K562 (cell line): Measurements from ENCODE around the gene SRM. TPM values are rescaled to one million over a fixed set of nuclear protein-coding genes. Genes with fewer than 3 reads are reported as not detected.
A peak's percentile ranks its signal among the peaks of the same experiment; 100 is the strongest.

ENCODE experiments used
- ARID2 ChIP-seq: fragments of 450-650 bp; IDR thresholded peaks from 2 replicates; pipeline ENCODE4 v1.6.1; 2017; ENCODE audit warnings: antibody characterized with exemption, mild to moderate bottlenecking
- CC2D1A ChIP-seq: fragments of 450-650 bp; IDR thresholded peaks from 2 replicates; pipeline ENCODE4 v1.6.1; 2017; ENCODE audit warnings: mild to moderate bottlenecking
- EHMT2 ChIP-seq: fragments of 450-650 bp; IDR thresholded peaks from 2 replicates; pipeline ENCODE4 v1.6.1; 2018; ENCODE audit warnings: antibody characterized with exemption
- ESRRA ChIP-seq: fragments of 450-650 bp; IDR thresholded peaks from 2 replicates; pipeline ENCODE4 v1.6.1; 2014; ENCODE audit warnings: low read depth, mild to moderate bottlenecking, moderate library complexity, borderline replicate concordance
- ESRRB ChIP-seq: fragments of 250-450 bp; sonication (Bioruptor Pico); IDR thresholded peaks from 2 replicates; pipeline ENCODE4 v1.5.0; 2020; ENCODE audit warnings: mild to moderate bottlenecking, moderate library complexity, borderline replicate concordance
- HNRNPUL1 ChIP-seq: fragments of 200-400 bp; formaldehyde crosslinking; IDR thresholded peaks from 2 replicates; pipeline ENCODE4 v1.6.1; 2017; ENCODE audit warnings: low read length
- JUND ChIP-seq, 2 experiments: IDR thresholded peaks; 2 replicates in 1 of 2; 3 replicates in 1 of 2; pipeline ENCODE4 v1.6.1; 2011; ENCODE audit warnings: borderline replicate concordance in 2 of 2, low read depth in 2 of 2, low read length in 2 of 2, improper control_type of control experiment in 1 of 2, missing biosample characterization in 1 of 2, missing genetic modification characterization in 1 of 2, missing genetic modification reagents in 1 of 2
- KDM4B ChIP-seq, 2 experiments: fragments of 450-650 bp in 1 of 2; sonication (generic) in 1 of 2; IDR thresholded peaks; 2 replicates each; pipeline ENCODE4 v1.6.1; 2016 to 2017; ENCODE audit warnings: borderline replicate concordance in 2 of 2, antibody characterized with exemption in 1 of 2, low read depth in 1 of 2, mild to moderate bottlenecking in 1 of 2
- KLF16 ChIP-seq: IDR thresholded peaks from 2 replicates; pipeline ENCODE4 v1.6.1; 2016; ENCODE audit warnings: antibody characterized with exemption
- MED1 ChIP-seq: sonication (generic); formaldehyde crosslinking; IDR thresholded peaks from 2 replicates; pipeline ENCODE4 v1.8.1; 2023; ENCODE audit warnings: missing genetic modification reagents, borderline replicate concordance
- NKRF ChIP-seq: fragments of 450-650 bp; IDR thresholded peaks from 2 replicates; pipeline ENCODE4 v1.6.1; 2016; ENCODE audit warnings: borderline replicate concordance
- PHF21A ChIP-seq: fragments of 450-650 bp; IDR thresholded peaks from 2 replicates; pipeline ENCODE4 v1.6.1; 2017; ENCODE audit warnings: low read depth, borderline replicate concordance
- POLR2B ChIP-seq: fragments of 450-650 bp; IDR thresholded peaks from 2 replicates; pipeline ENCODE4 v1.6.1; 2018; ENCODE audit warnings: low read depth; ENCODE audit not compliant: partially characterized antibody
- SNRNP70 ChIP-seq: fragments of 200-400 bp; formaldehyde crosslinking; optimal IDR thresholded peaks from 2 replicates; pipeline ENCODE3; 2017; ENCODE audit warnings: low read depth, low read length
- SRF ChIP-seq, 2 experiments: fragments of 250-450, 450-650 bp in 1 of 2; sonication (Bioruptor Pico) in 1 of 2; sonication (generic) in 1 of 2; formaldehyde crosslinking; IDR thresholded peaks; 2 replicates each; pipeline versions ENCODE4 v1.5.0 to v1.5.1; 2020 to 2022; ENCODE audit warnings: mild to moderate bottlenecking in 1 of 2, missing genetic modification reagents in 1 of 2
- YY1 ChIP-seq, 3 experiments: IDR thresholded peaks; 2 replicates each; pipeline ENCODE4 v1.6.1; 2011; ENCODE audit warnings: low read length in 2 of 3, mild to moderate bottlenecking in 2 of 3, moderate library complexity in 2 of 3, borderline replicate concordance in 1 of 3, control low read depth in 1 of 3, low read depth in 1 of 3; ENCODE audit not compliant: insufficient read depth in 3 of 3, insufficient replicate concordance in 2 of 3, control insufficient read depth in 1 of 3, insufficient read length in 1 of 3; ENCODE audit errors: extremely low read depth in 1 of 3
- ZNF239 ChIP-seq: fragments of 250-450 bp; sonication (Bioruptor Pico); IDR thresholded peaks from 2 replicates; pipeline ENCODE4 v1.4.0; 2020; ENCODE audit warnings: mild to moderate bottlenecking
- ZNF384 ChIP-seq: IDR thresholded peaks from 2 replicates; pipeline ENCODE4 v1.6.1; 2012; ENCODE audit warnings: low read depth, low read length, improper control_type of control experiment
- ZNF444 ChIP-seq: fragments of 250-450 bp; sonication (Bioruptor Pico); IDR thresholded peaks from 2 replicates; pipeline ENCODE4 v1.4.0; 2020; ENCODE audit warnings: mild to moderate bottlenecking, moderate library complexity
- ZNF507 ChIP-seq: conservative IDR thresholded peaks from 2 replicates; pipeline ENCODE4 v1.6.1; 2017; ENCODE audit warnings: missing genetic modification characterization, missing compliant biosample characterization
- polyA plus RNA-seq, 8 experiments: library from polyadenylated mRNA; depleted of rRNA in 4 of 8; stranded (reverse) in 5 of 8; unstranded in 3 of 8; fragments of >200 nt; fragmentation: Nextera tagmentation in 2 of 8; fragmentation: Illumina TruSeq in 1 of 8; extraction: Ambion mirVana in 2 of 8; extraction: Trizol in 1 of 8; gene quantifications; 2 replicates each; pipeline versions ENCODE4 v1.2.1 to v1.2.3, GENCODE V29; 2011 to 2014; ENCODE audit warnings: inconsistent platforms in 1 of 8, missing spikeins in 1 of 8
- total RNA-seq, 7 experiments: library from RNA; depleted of rRNA in 6 of 7; stranded (reverse); fragments of >200 nt in 6 of 7; fragmentation: Illumina TruSeq in 2 of 7; extraction: Trizol in 2 of 7; gene quantifications; 2 replicates each; pipeline versions ENCODE4 v1.2.1 to v1.2.3, GENCODE V29; 2011 to 2021; ENCODE audit warnings: low replicate concordance in 1 of 7
- TF ChIP-seq, protein P1 (sequence below): fragments of 450-650 bp; formaldehyde crosslinking; IDR thresholded peaks from 2 replicates; pipeline ENCODE4 v1.4.0; 2020; ENCODE audit warnings: mild to moderate bottlenecking, moderate library complexity
- TF ChIP-seq, protein P2 (sequence below), 2 experiments: IDR thresholded peaks in 1 of 2; conservative IDR thresholded peaks in 1 of 2; 2 replicates each; pipeline ENCODE4 v1.6.1; 2016; ENCODE audit warnings: low read depth in 2 of 2, mild to moderate bottlenecking in 1 of 2, missing compliant biosample characterization in 1 of 2, missing genetic modification characterization in 1 of 2, moderate library complexity in 1 of 2

SRM gene
- total and polyA plus RNA-seq, 9 of the 15 experiments (the other 6 are each of a cell fraction or from before 2014, with no cell fraction given): 23.9 to 373 (median 82.5) TPM

- TF ChIP-seq, protein P1, sequence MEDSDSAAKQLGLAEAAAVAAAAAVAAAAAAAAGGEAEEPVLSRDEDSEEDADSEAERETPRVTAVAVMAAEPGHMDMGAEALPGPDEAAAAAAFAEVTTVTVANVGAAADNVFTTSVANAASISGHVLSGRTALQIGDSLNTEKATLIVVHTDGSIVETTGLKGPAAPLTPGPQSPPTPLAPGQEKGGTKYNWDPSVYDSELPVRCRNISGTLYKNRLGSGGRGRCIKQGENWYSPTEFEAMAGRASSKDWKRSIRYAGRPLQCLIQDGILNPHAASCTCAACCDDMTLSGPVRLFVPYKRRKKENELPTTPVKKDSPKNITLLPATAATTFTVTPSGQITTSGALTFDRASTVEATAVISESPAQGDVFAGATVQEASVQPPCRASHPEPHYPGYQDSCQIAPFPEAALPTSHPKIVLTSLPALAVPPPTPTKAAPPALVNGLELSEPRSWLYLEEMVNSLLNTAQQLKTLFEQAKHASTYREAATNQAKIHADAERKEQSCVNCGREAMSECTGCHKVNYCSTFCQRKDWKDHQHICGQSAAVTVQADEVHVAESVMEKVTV (CRISPR knock-in tag): peak; percentile 96
- TF ChIP-seq PHF21A: peak; percentile 45; the same call in 1 of the 2 replicates
- TF ChIP-seq NKRF: no peak
- no peak for TF ChIP-seq HNRNPUL1
- TF ChIP-seq ZNF384: 0 out of 2 replicates have a peak, but pooled peaks have one; percentile 21
- 0 out of 2 replicates have a peak, but pooled peaks have one; percentile 34 for TF ChIP-seq JUND (IDR thresholded peaks at IDR 0.05; ENCODE audit: borderline replicate concordance, low read depth, low read length)
- TF ChIP-seq JUND (tag; IDR thresholded peaks at IDR 0.05; ENCODE audit: borderline replicate concordance, low read depth, low read length): no peak; the same call in 2 of the 3 replicates
- TF ChIP-seq ZNF444 (CRISPR knock-in tag): no peak
- TF ChIP-seq ZNF507: no peak
- no peak for TF ChIP-seq ESRRA
- TF ChIP-seq ZNF239 (CRISPR knock-in tag): no peak
- no peak for TF ChIP-seq SNRNP70
- TF ChIP-seq KLF16: peak; percentile 28; the same call in 1 of the 2 replicates
- 0 out of 2 replicates have a peak, but pooled peaks have one; percentile 7 for TF ChIP-seq EHMT2
- no peak for TF ChIP-seq POLR2B
- TF ChIP-seq ARID2: peak; percentile 75; the same call in 1 of the 2 replicates
- no peak for TF ChIP-seq MED1 (CRISPR knock-in tag)
- peak in 1 of 3 experiments; percentile 28 for TF ChIP-seq YY1 (IDR thresholded peaks at IDR 0.05; ENCODE audit: borderline replicate concordance in 1 of 3, control insufficient read depth in 1 of 3, extremely low read depth in 1 of 3, insufficient read depth in 3 of 3, insufficient read length in 1 of 3, insufficient replicate concordance in 2 of 3, low read depth in 1 of 3, low read length in 2 of 3)
- TF ChIP-seq CC2D1A: peak; percentile 88
- TF ChIP-seq, protein P2, sequence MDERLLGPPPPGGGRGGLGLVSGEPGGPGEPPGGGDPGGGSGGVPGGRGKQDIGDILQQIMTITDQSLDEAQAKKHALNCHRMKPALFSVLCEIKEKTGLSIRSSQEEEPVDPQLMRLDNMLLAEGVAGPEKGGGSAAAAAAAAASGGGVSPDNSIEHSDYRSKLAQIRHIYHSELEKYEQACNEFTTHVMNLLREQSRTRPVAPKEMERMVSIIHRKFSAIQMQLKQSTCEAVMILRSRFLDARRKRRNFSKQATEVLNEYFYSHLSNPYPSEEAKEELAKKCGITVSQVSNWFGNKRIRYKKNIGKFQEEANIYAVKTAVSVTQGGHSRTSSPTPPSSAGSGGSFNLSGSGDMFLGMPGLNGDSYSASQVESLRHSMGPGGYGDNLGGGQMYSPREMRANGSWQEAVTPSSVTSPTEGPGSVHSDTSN (CRISPR knock-in tag; IDR thresholded peaks at IDR 0.05; ENCODE audit: low read depth): no peak
- TF ChIP-seq, protein P2 (tag; conservative IDR thresholded peaks at IDR 0.05; ENCODE audit: low read depth): no peak
- no peak for TF ChIP-seq KDM4B (IDR thresholded peaks at IDR 0.05; ENCODE audit: borderline replicate concordance in 2 of 2, low read depth in 1 of 2)
- TF ChIP-seq SRF (CRISPR knock-in tag; IDR thresholded peaks at IDR 0.05): no peak
- TF ChIP-seq ESRRB (CRISPR knock-in tag): no peak
These were observed 22.1 kb downstream of the SRM start (continued) for GRCh38 chr1:11037740-11038182.
